HG02884 (cell line): ENCODE measurements around the gene PRKCE.
"Not testable (repeated sequence)": the region's sequence is repeated elsewhere in the genome, so short reads cannot be mapped to it uniquely, and the experiment has no call there.

Experiments
- ATAC-seq: cut with Tn5 transposase; IDR thresholded peaks from one replicate; pipeline ENCODE4 v1.9.1; 2021; ENCODE audit warnings: mild to moderate bottlenecking, moderate library complexity; ENCODE audit not compliant: unreplicated experiment

PRKCE gene

DNA sequence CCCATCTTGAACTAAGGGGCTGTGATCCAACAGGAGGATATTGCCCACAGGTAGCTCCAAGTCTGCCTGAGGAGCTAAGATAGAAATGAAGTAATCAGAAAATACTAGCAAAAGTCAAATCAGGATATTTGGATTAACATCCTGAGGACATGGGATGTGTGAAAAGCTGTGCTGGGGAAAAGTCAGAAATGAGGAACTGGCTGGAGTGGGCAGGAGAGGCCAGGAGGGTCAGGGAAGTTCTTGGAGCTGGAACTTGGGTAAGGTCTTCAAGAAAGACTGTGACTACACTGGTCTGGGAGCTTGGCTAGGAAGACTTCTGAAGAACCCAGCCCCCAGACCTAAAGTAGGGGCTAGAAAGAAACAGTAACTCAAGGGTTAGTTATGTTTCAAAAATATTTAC, 250.9 kb downstream of the PRKCE start:
- ATAC-seq = no peak

GRCh38 chr2:45902781-45903375, 251.4 kb downstream of the PRKCE start:
- no peak for ATAC-seq

DNA sequence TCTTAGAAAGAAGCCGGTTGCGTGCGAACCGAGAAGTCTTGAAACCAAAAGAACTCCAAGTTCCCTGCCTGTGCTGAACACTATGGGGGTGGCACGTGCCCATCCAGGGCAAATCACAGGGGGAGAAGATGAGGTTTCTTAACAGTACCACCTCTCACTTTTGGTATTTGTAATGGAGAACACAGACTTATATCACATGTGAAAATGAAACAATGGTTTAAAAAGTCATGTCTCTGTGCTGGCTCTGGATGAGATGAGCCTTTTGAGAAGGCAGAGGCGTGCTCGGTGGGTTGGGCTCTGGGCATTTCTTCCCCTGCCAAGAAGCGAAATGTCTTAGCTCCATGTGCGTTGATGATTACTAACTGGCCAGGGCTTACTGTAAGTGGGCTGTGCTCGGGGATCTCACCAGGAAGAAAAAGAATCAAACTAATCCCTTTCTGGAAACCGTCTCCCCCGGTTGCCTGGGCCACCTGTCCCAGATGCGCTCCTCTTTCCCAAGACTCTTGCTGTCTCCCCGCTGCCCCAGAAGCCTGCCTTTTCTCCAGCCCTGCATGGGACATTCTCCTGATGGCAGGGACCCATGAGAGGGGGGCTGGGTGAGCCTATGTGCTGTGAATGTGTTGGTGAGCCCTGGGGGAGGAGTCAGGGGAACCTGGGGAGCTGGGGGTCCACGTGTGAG, 252.9 kb downstream of the PRKCE start:
- peak; percentile 70 for ATAC-seq

DNA sequence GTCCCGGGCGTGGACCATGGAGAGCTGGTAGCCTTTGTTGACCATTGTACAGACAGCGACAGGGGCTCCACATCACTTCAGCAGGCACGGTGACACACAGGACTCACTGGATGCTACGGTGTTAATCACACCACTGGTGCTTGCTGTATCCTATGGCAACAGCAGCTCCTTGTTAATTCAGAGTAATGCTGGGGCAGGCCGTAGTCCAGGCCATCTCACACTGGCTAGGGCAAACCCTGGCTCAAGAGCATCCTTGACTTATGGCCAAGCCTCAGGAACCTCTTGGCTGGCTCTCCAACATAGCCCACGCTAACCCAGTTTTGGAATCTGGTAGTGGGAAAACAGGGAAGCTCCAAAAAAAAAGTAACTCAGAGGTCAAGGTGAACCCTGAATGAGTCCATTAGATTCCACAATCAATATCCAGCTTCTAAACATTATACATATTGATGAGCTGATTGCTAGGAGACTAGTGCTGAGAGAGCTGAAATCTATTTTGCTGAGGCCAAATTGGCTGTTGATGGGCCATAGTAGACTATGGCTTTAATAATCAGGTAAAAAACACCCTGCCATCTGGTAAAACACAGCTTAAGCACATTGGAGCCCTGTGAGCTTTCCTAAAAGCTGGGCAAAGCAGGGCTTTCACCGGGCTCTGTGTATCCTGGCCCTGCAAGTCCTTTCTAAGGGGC, 253.6 kb downstream of the PRKCE start:
- ATAC-seq = no peak

- ATAC-seq = no peak
These were observed 254.1 kb downstream of the PRKCE start for GRCh38 chr2:45905632-45905958.

GRCh38 chr2:45907592-45907991, 256.1 kb downstream of the PRKCE start:
- no peak for ATAC-seq

- no peak for ATAC-seq
These were observed 257.1 kb downstream of the PRKCE start for GRCh38 chr2:45908316-45909170.

- no peak for ATAC-seq
These were observed 257.7 kb downstream of the PRKCE start for GRCh38 chr2:45909171-45909565.

DNA sequence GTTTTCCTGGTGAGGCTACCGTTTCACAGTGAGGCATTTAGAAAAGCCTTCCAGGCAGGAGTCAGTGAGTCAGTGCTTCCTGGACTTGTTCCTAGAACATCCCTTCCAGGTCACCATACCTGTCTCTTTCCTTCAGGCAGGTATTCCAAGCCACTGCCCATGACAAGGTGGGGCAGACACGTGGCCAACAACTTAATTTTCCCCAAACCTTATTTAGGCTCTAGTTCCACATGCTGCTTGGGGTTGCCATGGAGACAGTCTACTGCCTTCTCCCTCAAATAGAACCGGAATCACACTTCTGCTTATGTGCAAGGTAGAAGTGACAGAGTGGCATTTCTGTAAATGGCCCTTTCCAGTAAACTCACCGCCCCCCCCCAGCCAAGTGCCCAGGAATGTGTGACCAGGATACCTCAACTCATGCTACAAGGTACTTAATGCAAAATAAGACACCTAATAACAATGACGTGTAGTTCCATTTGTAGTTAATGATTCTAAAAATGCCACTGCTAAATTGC, 258.3 kb downstream of the PRKCE start:
- ATAC-seq = peak; percentile 82

DNA sequence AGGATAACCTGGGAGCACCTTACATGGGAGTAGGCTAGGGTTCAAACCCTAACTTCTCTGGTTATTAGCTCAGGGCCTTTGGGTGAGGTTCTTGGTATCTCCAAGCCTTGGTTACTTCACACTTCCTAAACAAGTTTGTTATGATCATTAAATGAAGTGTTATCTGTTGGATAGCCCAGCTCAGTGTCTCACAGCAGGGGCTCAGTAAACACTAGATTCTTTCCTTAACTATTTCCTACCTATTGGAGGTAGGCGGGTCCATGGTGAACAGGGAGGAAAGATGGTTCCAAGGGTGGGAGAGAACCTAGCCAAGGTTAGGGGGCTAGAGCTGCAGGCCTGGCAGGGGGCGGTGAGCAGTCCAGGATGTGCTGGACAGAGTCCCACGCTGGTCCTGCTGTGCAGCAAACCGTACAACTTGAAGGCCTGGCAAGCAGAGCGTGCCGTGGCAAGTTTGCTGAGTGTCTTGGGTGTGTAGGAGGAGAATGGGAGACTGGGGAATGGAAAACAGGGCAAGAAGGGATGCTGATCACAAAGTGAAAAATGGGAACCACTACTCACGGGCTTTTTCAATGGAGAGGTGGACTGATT, 259.1 kb downstream of the PRKCE start:
- no peak for ATAC-seq

GRCh38 chr2:45911538-45911937, 260.1 kb downstream of the PRKCE start:
- no peak for ATAC-seq

- no peak for ATAC-seq
These were observed 260.6 kb downstream of the PRKCE start for GRCh38 chr2:45912109-45912508.

- ATAC-seq = no peak
These were observed 262.1 kb downstream of the PRKCE start for GRCh38 chr2:45913539-45913938.

DNA sequence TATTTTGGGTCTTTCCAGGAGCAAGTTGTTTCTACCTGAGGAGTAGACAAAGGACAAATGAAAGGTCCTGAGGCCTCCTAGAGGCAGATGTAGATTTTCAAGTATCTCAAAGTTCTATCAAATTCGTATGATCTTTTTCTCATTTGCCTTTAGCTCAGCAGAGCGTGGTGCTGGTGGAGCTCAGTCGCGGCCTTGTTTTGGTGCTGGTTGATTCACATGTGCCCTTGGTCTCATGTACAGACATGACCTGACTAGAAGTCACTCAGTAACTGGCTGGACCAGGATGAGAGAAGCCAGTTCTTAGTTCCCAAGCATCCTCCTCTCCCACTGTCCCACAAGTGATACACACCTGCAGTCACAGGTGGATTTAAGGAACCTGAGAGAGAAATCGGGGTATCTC, 264.0 kb downstream of the PRKCE start:
- ATAC-seq = no peak

DNA sequence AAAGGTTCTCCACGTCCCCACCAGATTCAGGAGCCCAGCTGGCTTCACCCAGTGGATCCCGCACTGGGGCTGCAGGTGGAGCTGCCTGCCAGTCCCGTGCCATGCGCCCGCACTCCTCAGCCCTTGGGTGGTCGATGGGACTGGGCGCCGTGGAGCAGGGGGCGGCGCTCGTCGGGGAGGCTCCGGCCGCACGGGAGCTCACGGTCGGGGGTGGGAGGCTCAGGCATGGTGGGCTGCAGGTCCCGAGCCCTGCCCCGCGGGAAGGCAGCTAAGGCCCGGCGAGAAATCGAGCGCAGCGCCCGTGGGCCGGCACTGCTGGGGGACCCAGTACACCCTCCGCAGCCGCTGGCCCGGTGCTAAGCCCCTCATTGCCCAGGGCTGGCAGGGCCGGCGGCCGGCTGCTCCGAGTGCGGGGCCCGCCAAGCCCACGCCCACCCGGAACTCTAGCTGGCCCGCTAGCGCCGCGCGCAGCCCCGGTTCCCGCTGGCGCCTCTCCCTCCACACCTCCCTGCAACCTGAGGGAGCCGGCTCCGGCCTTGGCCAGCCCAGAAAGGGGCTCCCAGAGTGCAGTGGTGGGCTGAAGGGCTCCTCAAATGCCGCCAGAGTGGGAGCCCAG, 266.2 kb downstream of the PRKCE start:
- ATAC-seq = not testable (repeated sequence)

DNA sequence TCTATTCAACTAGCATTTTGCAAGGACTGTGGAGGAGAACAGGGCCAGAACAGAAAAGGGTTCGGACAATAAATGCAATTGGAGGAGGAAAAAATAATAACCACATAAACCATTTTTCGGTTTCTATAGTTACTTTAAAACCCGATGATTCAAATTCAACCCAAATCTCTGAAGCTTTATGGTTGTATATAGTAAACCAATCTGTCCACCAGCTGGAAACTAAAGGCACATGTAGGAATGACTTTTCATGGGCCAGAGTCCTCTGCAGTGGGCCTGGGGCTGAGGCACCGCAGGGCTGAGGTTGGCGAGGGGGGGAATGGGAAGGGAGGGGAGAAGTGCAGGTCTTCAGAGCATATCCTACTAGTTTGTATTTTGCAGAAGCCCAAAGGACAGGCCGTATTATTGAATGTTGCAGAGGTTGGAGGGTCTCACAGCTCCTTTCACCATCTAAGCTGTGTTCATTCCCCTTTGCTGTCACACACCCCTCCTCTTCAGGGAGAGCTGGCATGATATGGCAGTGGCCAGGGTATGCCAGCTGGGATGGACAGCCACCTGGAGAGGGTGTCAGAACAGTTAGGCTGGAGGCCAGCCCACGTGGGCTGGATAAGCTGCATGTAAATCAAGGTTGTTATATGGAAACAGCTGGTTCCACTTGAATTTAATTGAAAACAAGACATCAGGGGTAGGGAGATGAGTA, 267.1 kb downstream of the PRKCE start:
- ATAC-seq = peak; percentile 16

DNA sequence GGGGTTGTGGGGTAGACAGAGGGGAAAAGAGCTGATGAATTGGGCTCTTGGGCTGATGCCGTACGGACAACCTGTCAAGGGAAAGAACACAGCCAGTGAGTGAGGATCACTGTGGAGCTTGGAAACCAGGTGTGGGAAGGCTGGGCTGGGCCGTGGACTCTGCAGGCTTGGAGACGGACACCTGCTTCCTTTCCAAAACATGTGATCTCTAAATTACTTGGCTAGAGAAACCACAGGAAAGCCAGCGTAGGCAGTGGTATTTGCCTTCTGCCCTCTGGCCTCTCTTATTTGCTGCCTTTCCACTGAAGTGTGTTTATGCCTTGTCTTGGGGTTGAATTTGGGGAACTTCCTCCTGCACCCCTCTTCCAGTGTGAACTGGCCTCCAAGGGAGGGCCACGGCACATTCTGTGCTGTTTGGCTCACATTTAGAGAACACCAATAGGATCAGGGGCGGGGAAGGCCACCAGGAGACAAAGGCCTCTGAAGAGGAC, 267.7 kb downstream of the PRKCE start:
- ATAC-seq = peak; percentile 30

DNA sequence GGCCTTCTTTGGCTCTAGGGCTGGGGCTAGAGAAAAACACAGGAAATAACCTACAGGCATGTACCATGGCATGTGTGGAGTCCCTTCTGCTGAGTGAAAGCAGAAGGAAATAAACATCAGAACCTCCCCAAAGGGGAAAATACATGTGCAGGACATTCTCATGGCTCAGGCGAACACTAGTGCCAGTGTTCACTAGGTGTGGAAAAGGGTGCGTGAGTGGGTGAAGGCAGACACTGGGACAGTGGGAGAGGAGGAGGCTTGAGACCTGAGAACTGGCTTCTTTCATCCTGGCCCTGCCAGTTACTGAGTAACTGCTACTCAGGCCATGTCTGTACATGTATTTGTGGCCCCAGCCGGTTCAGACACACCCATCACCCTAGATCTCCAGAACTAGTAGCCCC, 268.2 kb downstream of the PRKCE start:
- peak; percentile 67 for ATAC-seq

- no peak for ATAC-seq
These were observed 270.4 kb downstream of the PRKCE start for GRCh38 chr2:45921921-45922320.

GRCh38 chr2:45922577-45922988, 271.1 kb downstream of the PRKCE start:
- ATAC-seq = no peak
